K562 (cell line): Measurements from ENCODE around the gene ARHGAP25. TPM values are rescaled to one million over a fixed set of nuclear protein-coding genes. Genes with fewer than 3 reads are reported as not detected.
A peak's percentile ranks its signal among the peaks of the same experiment; 100 is the strongest.

ENCODE experiments used
- ETV5 ChIP-seq: sonication (generic); formaldehyde crosslinking; IDR thresholded peaks from 2 replicates; pipeline ENCODE4 v1.4.0; 2020; ENCODE audit warnings: low read depth, mild to moderate bottlenecking, missing genetic modification reagents
- KAT2B ChIP-seq: IDR thresholded peaks from one replicate; pipeline ENCODE4 v1.6.1; 2012; ENCODE audit warnings: low read depth, mild to moderate bottlenecking, control low read depth, inconsistent platforms, low read length, moderate library complexity
- LEF1 ChIP-seq: fragments of 450-650 bp; IDR thresholded peaks from 2 replicates; pipeline ENCODE4 v1.6.1; 2016; ENCODE audit warnings: mild to moderate bottlenecking
- MAFK ChIP-seq: IDR thresholded peaks from 2 replicates; pipeline ENCODE4 v1.6.1; 2011; ENCODE audit warnings: low read length, improper control_type of control experiment
- NFIC ChIP-seq: fragments of 450-650 bp; IDR thresholded peaks from 2 replicates; pipeline ENCODE4 v1.6.1; 2017; ENCODE audit warnings: mild to moderate bottlenecking, inconsistent platforms
- NFYB ChIP-seq: IDR thresholded peaks from 2 replicates; pipeline ENCODE4 v1.6.1; 2011; ENCODE audit warnings: mild to moderate bottlenecking, moderate library complexity; ENCODE audit not compliant: insufficient read length; ENCODE audit errors: extremely low read depth
- PBX2 ChIP-seq, 2 experiments: IDR thresholded peaks in 1 of 2; conservative IDR thresholded peaks in 1 of 2; 2 replicates each; pipeline ENCODE4 v1.6.1; 2016; ENCODE audit warnings: low read depth in 2 of 2, mild to moderate bottlenecking in 1 of 2, missing compliant biosample characterization in 1 of 2, missing genetic modification characterization in 1 of 2, moderate library complexity in 1 of 2
- TAF9B ChIP-seq: fragments of 450-650 bp; IDR thresholded peaks from 2 replicates; pipeline ENCODE4 v1.6.1; 2018; ENCODE audit warnings: mild to moderate bottlenecking; ENCODE audit not compliant: partially characterized antibody
- TEAD1 ChIP-seq, 2 experiments: fragments of 450-650 bp in 1 of 2; sonication (generic) in 1 of 2; formaldehyde crosslinking; IDR thresholded peaks; 2 replicates each; pipeline versions ENCODE4 v1.4.0 to v1.8.0; 2020 to 2022; ENCODE audit warnings: mild to moderate bottlenecking in 2 of 2, missing genetic modification reagents in 1 of 2
- ZNF311 ChIP-seq: fragments of 250-450 bp; sonication (Bioruptor Pico); IDR thresholded peaks from 2 replicates; pipeline ENCODE4 v1.4.0; 2020; ENCODE audit warnings: mild to moderate bottlenecking, moderate library complexity
- polyA plus RNA-seq, 8 experiments: library from polyadenylated mRNA; depleted of rRNA in 4 of 8; stranded (reverse) in 5 of 8; unstranded in 3 of 8; fragments of >200 nt; fragmentation: Nextera tagmentation in 2 of 8; fragmentation: Illumina TruSeq in 1 of 8; extraction: Ambion mirVana in 2 of 8; extraction: Trizol in 1 of 8; gene quantifications; 2 replicates each; pipeline versions ENCODE4 v1.2.1 to v1.2.3, GENCODE V29; 2011 to 2014; ENCODE audit warnings: inconsistent platforms in 1 of 8, missing spikeins in 1 of 8
- total RNA-seq, 7 experiments: library from RNA; depleted of rRNA in 6 of 7; stranded (reverse); fragments of >200 nt in 6 of 7; fragmentation: Illumina TruSeq in 2 of 7; extraction: Trizol in 2 of 7; gene quantifications; 2 replicates each; pipeline versions ENCODE4 v1.2.1 to v1.2.3, GENCODE V29; 2011 to 2021; ENCODE audit warnings: low replicate concordance in 1 of 7
- TF ChIP-seq, protein P1 (sequence below): fragments of 450-650 bp; IDR thresholded peaks from 2 replicates; pipeline ENCODE4 v1.6.1; 2016; ENCODE audit warnings: mild to moderate bottlenecking
- TF ChIP-seq, protein P2 (sequence below), 2 experiments: fragments of 450-650 bp; IDR thresholded peaks; 2 replicates each; pipeline ENCODE4 v1.6.1; 2018; ENCODE audit warnings: mild to moderate bottlenecking in 2 of 2, low read depth in 1 of 2; ENCODE audit not compliant: partially characterized antibody in 2 of 2
- TF ChIP-seq, protein P3 (sequence below): sonication (generic); formaldehyde crosslinking; IDR thresholded peaks from 2 replicates; pipeline ENCODE4 v1.8.1; 2023; ENCODE audit warnings: mild to moderate bottlenecking, missing genetic modification reagents
- TF ChIP-seq, protein P4 (sequence below): fragments of 250-450 bp; sonication (Bioruptor Pico); IDR thresholded peaks from 2 replicates; pipeline ENCODE4 v1.5.0; 2020; ENCODE audit warnings: mild to moderate bottlenecking

Gene ARHGAP25
- total and polyA plus RNA-seq, 9 of the 15 experiments (the other 6 are each of a cell fraction or from before 2014, with no cell fraction given) = 4.9 to 14.8 (median 10.7) TPM

DNA sequence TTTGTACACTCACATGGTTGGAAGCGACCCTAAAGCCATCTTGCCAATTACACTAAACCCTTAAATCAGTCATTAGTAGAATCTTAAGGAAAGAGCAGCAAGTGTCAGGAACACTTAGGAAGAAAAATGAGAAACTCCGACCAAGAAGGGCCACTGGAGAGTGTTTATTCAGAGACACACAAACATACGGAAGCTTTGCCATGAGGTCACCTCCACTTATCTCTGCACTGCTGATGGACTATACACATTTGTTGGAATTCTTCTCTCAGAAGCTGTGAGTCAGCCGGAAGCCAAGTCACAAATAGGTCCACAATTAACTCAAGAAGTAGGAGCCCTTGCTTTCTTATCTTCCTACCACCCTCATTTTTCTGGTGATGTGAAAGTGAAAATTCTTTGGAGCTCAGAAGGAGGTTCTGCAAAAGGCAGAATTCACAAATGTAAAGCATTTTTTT lies 115.0 kb downstream of the ARHGAP25 start (continued):
- TF ChIP-seq, protein P1, sequence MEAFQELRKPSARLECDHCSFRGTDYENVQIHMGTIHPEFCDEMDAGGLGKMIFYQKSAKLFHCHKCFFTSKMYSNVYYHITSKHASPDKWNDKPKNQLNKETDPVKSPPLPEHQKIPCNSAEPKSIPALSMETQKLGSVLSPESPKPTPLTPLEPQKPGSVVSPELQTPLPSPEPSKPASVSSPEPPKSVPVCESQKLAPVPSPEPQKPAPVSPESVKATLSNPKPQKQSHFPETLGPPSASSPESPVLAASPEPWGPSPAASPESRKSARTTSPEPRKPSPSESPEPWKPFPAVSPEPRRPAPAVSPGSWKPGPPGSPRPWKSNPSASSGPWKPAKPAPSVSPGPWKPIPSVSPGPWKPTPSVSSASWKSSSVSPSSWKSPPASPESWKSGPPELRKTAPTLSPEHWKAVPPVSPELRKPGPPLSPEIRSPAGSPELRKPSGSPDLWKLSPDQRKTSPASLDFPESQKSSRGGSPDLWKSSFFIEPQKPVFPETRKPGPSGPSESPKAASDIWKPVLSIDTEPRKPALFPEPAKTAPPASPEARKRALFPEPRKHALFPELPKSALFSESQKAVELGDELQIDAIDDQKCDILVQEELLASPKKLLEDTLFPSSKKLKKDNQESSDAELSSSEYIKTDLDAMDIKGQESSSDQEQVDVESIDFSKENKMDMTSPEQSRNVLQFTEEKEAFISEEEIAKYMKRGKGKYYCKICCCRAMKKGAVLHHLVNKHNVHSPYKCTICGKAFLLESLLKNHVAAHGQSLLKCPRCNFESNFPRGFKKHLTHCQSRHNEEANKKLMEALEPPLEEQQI = peak; percentile 45; the same call in 1 of the 2 replicates
- peak; percentile 44 for TF ChIP-seq TAF9B
- TF ChIP-seq, protein P2, sequence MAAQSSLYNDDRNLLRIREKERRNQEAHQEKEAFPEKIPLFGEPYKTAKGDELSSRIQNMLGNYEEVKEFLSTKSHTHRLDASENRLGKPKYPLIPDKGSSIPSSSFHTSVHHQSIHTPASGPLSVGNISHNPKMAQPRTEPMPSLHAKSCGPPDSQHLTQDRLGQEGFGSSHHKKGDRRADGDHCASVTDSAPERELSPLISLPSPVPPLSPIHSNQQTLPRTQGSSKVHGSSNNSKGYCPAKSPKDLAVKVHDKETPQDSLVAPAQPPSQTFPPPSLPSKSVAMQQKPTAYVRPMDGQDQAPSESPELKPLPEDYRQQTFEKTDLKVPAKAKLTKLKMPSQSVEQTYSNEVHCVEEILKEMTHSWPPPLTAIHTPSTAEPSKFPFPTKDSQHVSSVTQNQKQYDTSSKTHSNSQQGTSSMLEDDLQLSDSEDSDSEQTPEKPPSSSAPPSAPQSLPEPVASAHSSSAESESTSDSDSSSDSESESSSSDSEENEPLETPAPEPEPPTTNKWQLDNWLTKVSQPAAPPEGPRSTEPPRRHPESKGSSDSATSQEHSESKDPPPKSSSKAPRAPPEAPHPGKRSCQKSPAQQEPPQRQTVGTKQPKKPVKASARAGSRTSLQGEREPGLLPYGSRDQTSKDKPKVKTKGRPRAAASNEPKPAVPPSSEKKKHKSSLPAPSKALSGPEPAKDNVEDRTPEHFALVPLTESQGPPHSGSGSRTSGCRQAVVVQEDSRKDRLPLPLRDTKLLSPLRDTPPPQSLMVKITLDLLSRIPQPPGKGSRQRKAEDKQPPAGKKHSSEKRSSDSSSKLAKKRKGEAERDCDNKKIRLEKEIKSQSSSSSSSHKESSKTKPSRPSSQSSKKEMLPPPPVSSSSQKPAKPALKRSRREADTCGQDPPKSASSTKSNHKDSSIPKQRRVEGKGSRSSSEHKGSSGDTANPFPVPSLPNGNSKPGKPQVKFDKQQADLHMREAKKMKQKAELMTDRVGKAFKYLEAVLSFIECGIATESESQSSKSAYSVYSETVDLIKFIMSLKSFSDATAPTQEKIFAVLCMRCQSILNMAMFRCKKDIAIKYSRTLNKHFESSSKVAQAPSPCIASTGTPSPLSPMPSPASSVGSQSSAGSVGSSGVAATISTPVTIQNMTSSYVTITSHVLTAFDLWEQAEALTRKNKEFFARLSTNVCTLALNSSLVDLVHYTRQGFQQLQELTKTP (IDR thresholded peaks at IDR 0.05; ENCODE audit: low read depth in 1 of 2, partially characterized antibody in 2 of 2) = peak; percentile 16 to 25
- TF ChIP-seq KAT2B = no peak
- no peak for TF ChIP-seq NFYB
- TF ChIP-seq NFIC = no peak
- TF ChIP-seq PBX2 (CRISPR knock-in tag; IDR thresholded peaks at IDR 0.05; ENCODE audit: low read depth) = no peak
- TF ChIP-seq PBX2 (tag; conservative IDR thresholded peaks at IDR 0.05; ENCODE audit: low read depth) = peak; percentile 75
- TF ChIP-seq TEAD1 (CRISPR knock-in tag; IDR thresholded peaks at IDR 0.05) = peak; percentile 61 to 65; a peak in 2 of 4 replicates
- peak; percentile 86 for TF ChIP-seq LEF1
- TF ChIP-seq, protein P3, sequence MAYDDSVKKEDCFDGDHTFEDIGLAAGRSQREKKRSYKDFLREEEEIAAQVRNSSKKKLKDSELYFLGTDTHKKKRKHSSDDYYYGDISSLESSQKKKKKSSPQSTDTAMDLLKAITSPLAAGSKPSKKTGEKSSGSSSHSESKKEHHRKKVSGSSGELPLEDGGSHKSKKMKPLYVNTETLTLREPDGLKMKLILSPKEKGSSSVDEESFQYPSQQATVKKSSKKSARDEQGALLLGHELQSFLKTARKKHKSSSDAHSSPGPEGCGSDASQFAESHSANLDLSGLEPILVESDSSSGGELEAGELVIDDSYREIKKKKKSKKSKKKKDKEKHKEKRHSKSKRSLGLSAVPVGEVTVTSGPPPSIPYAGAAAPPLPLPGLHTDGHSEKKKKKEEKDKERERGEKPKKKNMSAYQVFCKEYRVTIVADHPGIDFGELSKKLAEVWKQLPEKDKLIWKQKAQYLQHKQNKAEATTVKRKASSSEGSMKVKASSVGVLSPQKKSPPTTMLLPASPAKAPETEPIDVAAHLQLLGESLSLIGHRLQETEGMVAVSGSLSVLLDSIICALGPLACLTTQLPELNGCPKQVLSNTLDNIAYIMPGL = no peak
- TF ChIP-seq, protein P4, sequence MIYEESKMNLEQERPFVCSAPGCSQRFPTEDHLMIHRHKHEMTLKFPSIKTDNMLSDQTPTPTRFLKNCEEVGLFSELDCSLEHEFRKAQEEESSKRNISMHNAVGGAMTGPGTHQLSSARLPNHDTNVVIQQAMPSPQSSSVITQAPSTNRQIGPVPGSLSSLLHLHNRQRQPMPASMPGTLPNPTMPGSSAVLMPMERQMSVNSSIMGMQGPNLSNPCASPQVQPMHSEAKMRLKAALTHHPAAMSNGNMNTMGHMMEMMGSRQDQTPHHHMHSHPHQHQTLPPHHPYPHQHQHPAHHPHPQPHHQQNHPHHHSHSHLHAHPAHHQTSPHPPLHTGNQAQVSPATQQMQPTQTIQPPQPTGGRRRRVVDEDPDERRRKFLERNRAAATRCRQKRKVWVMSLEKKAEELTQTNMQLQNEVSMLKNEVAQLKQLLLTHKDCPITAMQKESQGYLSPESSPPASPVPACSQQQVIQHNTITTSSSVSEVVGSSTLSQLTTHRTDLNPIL (CRISPR knock-in tag) = no peak
- no peak for TF ChIP-seq MAFK
- TF ChIP-seq ETV5 (CRISPR knock-in tag) = peak; percentile 98
- TF ChIP-seq ZNF311 (CRISPR knock-in tag) = 0 out of 2 replicates have a peak, but pooled peaks have one; percentile 33
